ENCODE data around the gene TNNT1.

TNNT1 gene

GRCh38 chr19:55141696-55142095 is 7.3 kb downstream of the TNNT1 start:
- DNase-seq (ENCODE audit: low read depth in 3 of 3): no peak

- no peak for DNase-seq (ENCODE audit: low read depth in 3 of 3)
Measured at GRCh38 chr19:55137915-55138314, 11.1 kb downstream of the TNNT1 start.

GRCh38 chr19:55136399-55137102 is 12.5 kb downstream of the TNNT1 start:
- no peak for DNase-seq (ENCODE audit: low read depth in 3 of 3)

GRCh38 chr19:55134736-55135135 is 14.3 kb downstream of the TNNT1 start:
- DNase-seq (ENCODE audit: low read depth in 3 of 3): no peak

GRCh38 chr19:55133639-55134444 is 15.2 kb downstream of the TNNT1 start:
- DNase-seq (ENCODE audit: low read depth in 3 of 3): no peak

GRCh38 chr19:55132453-55133129 is 16.4 kb downstream of the TNNT1 start:
- no peak for DNase-seq (ENCODE audit: low read depth in 3 of 3)

- no peak for DNase-seq (ENCODE audit: low read depth in 3 of 3)
Measured at GRCh38 chr19:55131421-55131820, 17.6 kb downstream of the TNNT1 start.

GRCh38 chr19:55119053-55119452 is 30.0 kb downstream of the TNNT1 start:
- no peak for DNase-seq (ENCODE audit: low read depth in 3 of 3)

- peak in 1 of 3 experiments; percentile 38 for DNase-seq (ENCODE audit: low read depth in 3 of 3)
Measured at GRCh38 chr19:55118401-55118991, 30.5 kb downstream of the TNNT1 start.

- peak; percentile 94 to 97 (median 96) for DNase-seq (ENCODE audit: low read depth in 3 of 3)
Measured at GRCh38 chr19:55117663-55118391, 31.2 kb downstream of the TNNT1 start.

- DNase-seq (ENCODE audit: low read depth in 3 of 3): no peak
Measured at GRCh38 chr19:55116859-55117662, 31.9 kb downstream of the TNNT1 start, which contains the start of gene PPP1R12C. TSS of gene PPP1R12C (minus strand) at chr19:55117637. CDS start at chr19:55117543, 94 bp downstream.

GRCh38 chr19:55116232-55116858 is 32.7 kb downstream of the TNNT1 start:
- DNase-seq (ENCODE audit: low read depth in 3 of 3): peak; percentile 28 to 53 (median 28)

- DNase-seq (ENCODE audit: low read depth in 3 of 3): peak in 1 of 3 experiments; percentile 76
Measured at GRCh38 chr19:55115446-55116065, 33.5 kb downstream of the TNNT1 start.

GRCh38 chr19:55114566-55115145 is 34.4 kb downstream of the TNNT1 start:
- DNase-seq (ENCODE audit: low read depth in 3 of 3): no peak

GRCh38 chr19:55113570-55114039 is 35.4 kb downstream of the TNNT1 start:
- no peak for DNase-seq (ENCODE audit: low read depth in 3 of 3)

- DNase-seq (ENCODE audit: low read depth in 3 of 3): no peak
Measured at GRCh38 chr19:55112777-55113569, 36.0 kb downstream of the TNNT1 start.

- DNase-seq (ENCODE audit: low read depth in 3 of 3): no peak
Measured at GRCh38 chr19:55112246-55112776, 36.7 kb downstream of the TNNT1 start.
